ENCODE results near the gene MYPN.

- TF ChIP-seq POLR2A (IDR thresholded peaks at IDR 0.05) = no peak
- no peak for TF ChIP-seq CTCF (IDR thresholded peaks at IDR 0.05)
Measured at GRCh38 chr10:68175949-68176348, 66.7 kb downstream of the MYPN start.

Data from body of pancreas (tissue), 4 donors.